ENCODE data around the gene TFDP2. TPM values are rescaled to one million over a fixed set of nuclear protein-coding genes. Genes with fewer than 3 reads are reported as not detected.

The TFDP2 gene
- total and polyA plus RNA-seq, 9 of the 15 experiments (the other 6 are each of a cell fraction or from before 2014, with no cell fraction given): 95.6 to 179 (median 126) TPM

DNA sequence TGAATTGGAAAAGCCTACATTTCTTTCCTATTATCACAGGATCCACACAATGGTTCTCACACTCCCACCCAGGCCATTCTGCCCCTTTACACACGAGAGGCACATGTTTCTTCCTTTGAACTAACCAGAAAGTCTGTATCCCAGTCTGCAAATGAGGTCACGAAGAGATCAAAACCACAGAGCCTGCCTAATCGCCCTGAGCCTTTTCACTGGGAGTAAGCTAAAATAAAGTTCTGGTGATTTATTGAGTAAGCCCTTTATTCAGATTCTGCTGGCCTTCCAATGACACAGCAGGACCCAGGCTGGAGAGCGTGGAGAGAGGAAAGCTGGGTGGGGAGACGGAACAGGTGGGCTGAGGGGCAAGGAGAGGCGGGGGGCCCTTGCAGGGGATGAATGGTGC lies 194.2 kb downstream of the TFDP2 start (continued):
- TF ChIP-seq, protein P1, sequence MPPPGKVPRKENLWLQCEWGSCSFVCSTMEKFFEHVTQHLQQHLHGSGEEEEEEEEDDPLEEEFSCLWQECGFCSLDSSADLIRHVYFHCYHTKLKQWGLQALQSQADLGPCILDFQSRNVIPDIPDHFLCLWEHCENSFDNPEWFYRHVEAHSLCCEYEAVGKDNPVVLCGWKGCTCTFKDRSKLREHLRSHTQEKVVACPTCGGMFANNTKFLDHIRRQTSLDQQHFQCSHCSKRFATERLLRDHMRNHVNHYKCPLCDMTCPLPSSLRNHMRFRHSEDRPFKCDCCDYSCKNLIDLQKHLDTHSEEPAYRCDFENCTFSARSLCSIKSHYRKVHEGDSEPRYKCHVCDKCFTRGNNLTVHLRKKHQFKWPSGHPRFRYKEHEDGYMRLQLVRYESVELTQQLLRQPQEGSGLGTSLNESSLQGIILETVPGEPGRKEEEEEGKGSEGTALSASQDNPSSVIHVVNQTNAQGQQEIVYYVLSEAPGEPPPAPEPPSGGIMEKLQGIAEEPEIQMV (tag; conservative IDR thresholded peaks at IDR 0.05; ENCODE audit: low read depth): no peak
- TF ChIP-seq NONO (IDR thresholded peaks at IDR 0.05; ENCODE audit: low read depth in 2 of 2, low read length in 1 of 2): no peak
- TF ChIP-seq, protein P2, sequence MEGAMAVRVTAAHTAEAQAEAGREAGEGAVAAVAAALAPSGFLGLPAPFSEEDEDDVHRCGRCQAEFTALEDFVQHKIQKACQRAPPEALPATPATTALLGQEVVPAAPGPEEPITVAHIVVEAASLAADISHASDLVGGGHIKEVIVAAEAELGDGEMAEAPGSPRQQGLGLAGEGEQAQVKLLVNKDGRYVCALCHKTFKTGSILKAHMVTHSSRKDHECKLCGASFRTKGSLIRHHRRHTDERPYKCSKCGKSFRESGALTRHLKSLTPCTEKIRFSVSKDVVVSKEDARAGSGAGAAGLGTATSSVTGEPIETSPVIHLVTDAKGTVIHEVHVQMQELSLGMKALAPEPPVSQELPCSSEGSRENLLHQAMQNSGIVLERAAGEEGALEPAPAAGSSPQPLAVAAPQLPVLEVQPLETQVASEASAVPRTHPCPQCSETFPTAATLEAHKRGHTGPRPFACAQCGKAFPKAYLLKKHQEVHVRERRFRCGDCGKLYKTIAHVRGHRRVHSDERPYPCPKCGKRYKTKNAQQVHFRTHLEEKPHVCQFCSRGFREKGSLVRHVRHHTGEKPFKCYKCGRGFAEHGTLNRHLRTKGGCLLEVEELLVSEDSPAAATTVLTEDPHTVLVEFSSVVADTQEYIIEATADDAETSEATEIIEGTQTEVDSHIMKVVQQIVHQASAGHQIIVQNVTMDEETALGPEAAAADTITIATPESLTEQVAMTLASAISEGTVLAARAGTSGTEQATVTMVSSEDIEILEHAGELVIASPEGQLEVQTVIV (CRISPR knock-in tag; IDR thresholded peaks at IDR 0.05; ENCODE audit: borderline replicate concordance): no peak
- no peak for TF ChIP-seq KDM4B (IDR thresholded peaks at IDR 0.05; ENCODE audit: borderline replicate concordance in 2 of 2, low read depth in 1 of 2)
- TF ChIP-seq RBM25 (IDR thresholded peaks at IDR 0.05; ENCODE audit: low read depth, low read length, severe bottlenecking): no peak
- no peak for TF ChIP-seq XRCC5 (IDR thresholded peaks at IDR 0.05; ENCODE audit: low read depth, low read length)
- no peak for TF ChIP-seq BACH1 (tag; IDR thresholded peaks at IDR 0.05)

Data from K562 (cell line).